ENCODE data around the gene BRICD5. TPM values are rescaled to one million over a fixed set of nuclear protein-coding genes. Genes with fewer than 3 reads are reported as not detected.
A peak's percentile ranks its signal among the peaks of the same experiment; 100 is the strongest.

The BRICD5 gene
- total and polyA plus RNA-seq, 2 experiments from 2014 or later: 6.2 to 9.9 TPM

GRCh38 chr16:2216330-2216729 is 5.7 kb upstream of the BRICD5 start:
- WGBS (ENCODE audit: low lambda C conversion rate, missing lambda C conversion rate): 91% methylated on average over 4 of the region's 4 CpGs
- no peaks in the 10 kb centered on the region for H3K9me2 ChIP-seq (replicated peaks; ENCODE audit: insufficient read depth)
- TF ChIP-seq EZH2 (IDR thresholded peaks at IDR 0.05; ENCODE audit: borderline replicate concordance) (no peak), CTCF (IDR thresholded peaks at IDR 0.05; ENCODE audit: poor library complexity) (no peak), EZH2phosphoT487 (IDR thresholded peaks at IDR 0.05; ENCODE audit: low read depth, severe bottlenecking, unreplicated experiment) (no peak)
- H3K4me1 ChIP-seq (ENCODE audit: insufficient read depth): peaks cover 8% of the 10 kb centered on the region
- no peaks in the 10 kb centered on the region for H3K27me3 ChIP-seq
- H2AFZ ChIP-seq: no peak overlapping the region
- H3K4me2 ChIP-seq: peak overlapping the region; percentile 88
- no peak overlapping the region for H3K4me3 ChIP-seq
- H3K79me2 ChIP-seq: peaks cover 18% of the 10 kb centered on the region
- peaks cover 8% of the 10 kb centered on the region for H4K20me1 ChIP-seq (ENCODE audit: insufficient read depth, poor library complexity, severe bottlenecking)
- DNase-seq (ENCODE audit: low spot score): no peak
- no peaks in the 10 kb centered on the region for H3K9me3 ChIP-seq (ENCODE audit: low read depth)
- no peaks in the 10 kb centered on the region for H3K36me3 ChIP-seq (replicated peaks; ENCODE audit: insufficient read depth, low read depth)
- H3K27ac ChIP-seq: peak overlapping the region; percentile 92

GRCh38 chr16:2214719-2214968 is 4.0 kb upstream of the BRICD5 start, which contains the start of gene PGP:
Gene PGP, minus strand, starts transcription at chr16:2214840. Its CDS starts 63 bp downstream, at chr16:2214777.
- under 1% methylated on average over 14 of the region's 48 CpGs for WGBS (ENCODE audit: low lambda C conversion rate, missing lambda C conversion rate)
- peak within 1 kb of the TSS; percentile 68 for H2AFZ ChIP-seq

GRCh38 chr16:2213817-2214718 is 3.4 kb upstream of the BRICD5 start:
- Histone ChIP-seq H3K27ac (peak overlapping the region; percentile 80), H3K79me2 (peaks cover 18% of the 10 kb centered on the region), H3K9me2 (replicated peaks; ENCODE audit: insufficient read depth) (no peaks in the 10 kb centered on the region), H3K4me2 (peak overlapping the region; percentile 94), H3K4me1 (ENCODE audit: insufficient read depth) (peaks cover 8% of the 10 kb centered on the region), H3K4me3 (peak overlapping the region; percentile 90), H2AFZ (no peak overlapping the region), H4K20me1 (ENCODE audit: insufficient read depth, poor library complexity, severe bottlenecking) (peaks cover 8% of the 10 kb centered on the region), H3K36me3 (replicated peaks; ENCODE audit: insufficient read depth, low read depth) (no peaks in the 10 kb centered on the region), H3K27me3 (no peaks in the 10 kb centered on the region), H3K9me3 (ENCODE audit: low read depth) (no peaks in the 10 kb centered on the region)
- WGBS (ENCODE audit: low lambda C conversion rate, missing lambda C conversion rate): 2% methylated on average over 41 of the region's 98 CpGs
- DNase-seq (ENCODE audit: low spot score): peak; percentile 55
- TF ChIP-seq EZH2 (IDR thresholded peaks at IDR 0.05; ENCODE audit: borderline replicate concordance) (no peak), EZH2phosphoT487 (IDR thresholded peaks at IDR 0.05; ENCODE audit: low read depth, severe bottlenecking, unreplicated experiment) (no peak), CTCF (IDR thresholded peaks at IDR 0.05; ENCODE audit: poor library complexity) (no peak)

More at GRCh38 chr16:2214719-2214968, 4.0 kb upstream of the BRICD5 start, which contains the start of gene PGP:
- DNase-seq (ENCODE audit: low spot score): no peak
- peaks cover 8% of the 10 kb centered on the region for H3K4me1 ChIP-seq (ENCODE audit: insufficient read depth)
- H3K4me3 ChIP-seq: peak within 1 kb of the TSS; percentile 90
- H3K79me2 ChIP-seq: peaks cover 18% of the 10 kb centered on the region
- H3K9me2 ChIP-seq (replicated peaks; ENCODE audit: insufficient read depth): no peaks in the 10 kb centered on the region
- H3K36me3 ChIP-seq (replicated peaks; ENCODE audit: insufficient read depth, low read depth): no peaks in the 10 kb centered on the region
- H3K9me3 ChIP-seq (ENCODE audit: low read depth): no peaks in the 10 kb centered on the region
- H3K4me2 ChIP-seq: peak within 1 kb of the TSS; percentile 94
- no peak for TF ChIP-seq EZH2 (IDR thresholded peaks at IDR 0.05; ENCODE audit: borderline replicate concordance)
- TF ChIP-seq CTCF (IDR thresholded peaks at IDR 0.05; ENCODE audit: poor library complexity): no peak
- TF ChIP-seq EZH2phosphoT487 (IDR thresholded peaks at IDR 0.05; ENCODE audit: low read depth, severe bottlenecking, unreplicated experiment): no peak
- peak within 1 kb of the TSS; percentile 92 for H3K27ac ChIP-seq
- H4K20me1 ChIP-seq (ENCODE audit: insufficient read depth, poor library complexity, severe bottlenecking): peaks cover 8% of the 10 kb centered on the region
- no peaks in the 10 kb centered on the region for H3K27me3 ChIP-seq
